ENCODE measurements around the gene CSF2RB.

- no peak for TF ChIP-seq EZH2 (IDR thresholded peaks at IDR 0.05; ENCODE audit: low read depth)
- TF ChIP-seq, protein P1, sequence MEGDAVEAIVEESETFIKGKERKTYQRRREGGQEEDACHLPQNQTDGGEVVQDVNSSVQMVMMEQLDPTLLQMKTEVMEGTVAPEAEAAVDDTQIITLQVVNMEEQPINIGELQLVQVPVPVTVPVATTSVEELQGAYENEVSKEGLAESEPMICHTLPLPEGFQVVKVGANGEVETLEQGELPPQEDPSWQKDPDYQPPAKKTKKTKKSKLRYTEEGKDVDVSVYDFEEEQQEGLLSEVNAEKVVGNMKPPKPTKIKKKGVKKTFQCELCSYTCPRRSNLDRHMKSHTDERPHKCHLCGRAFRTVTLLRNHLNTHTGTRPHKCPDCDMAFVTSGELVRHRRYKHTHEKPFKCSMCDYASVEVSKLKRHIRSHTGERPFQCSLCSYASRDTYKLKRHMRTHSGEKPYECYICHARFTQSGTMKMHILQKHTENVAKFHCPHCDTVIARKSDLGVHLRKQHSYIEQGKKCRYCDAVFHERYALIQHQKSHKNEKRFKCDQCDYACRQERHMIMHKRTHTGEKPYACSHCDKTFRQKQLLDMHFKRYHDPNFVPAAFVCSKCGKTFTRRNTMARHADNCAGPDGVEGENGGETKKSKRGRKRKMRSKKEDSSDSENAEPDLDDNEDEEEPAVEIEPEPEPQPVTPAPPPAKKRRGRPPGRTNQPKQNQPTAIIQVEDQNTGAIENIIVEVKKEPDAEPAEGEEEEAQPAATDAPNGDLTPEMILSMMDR (conservative IDR thresholded peaks at IDR 0.05), result no peak
Observed at GRCh38 chr22:36981247-36981775, 67.9 kb downstream of the CSF2RB start.
